Activated CD8-positive, alpha-beta T cell treated with anti-CD3 and anti-CD28 coated beads for 36 hours (primary cell): Measurements from ENCODE around the gene OSTF1. TPM values are rescaled to one million over a fixed set of nuclear protein-coding genes. Genes with fewer than 3 reads are reported as not detected.

Experiments
- ATAC-seq: fragments of 200-7000 bp; cut with Tn5 transposase; one replicate; pipeline ENCODE4 v1.10.0; 2021; ENCODE audit warnings: mild to moderate bottlenecking, moderate library complexity
- CTCF ChIA-PET: fragments of 350-600 bp; sonication (Branson Sonifier 250); formaldehyde crosslinking; loops from one replicate; lab custom pipeline; 2021; ENCODE audit warnings: antibody characterized with exemption; lab: Charles Lee
- POLR2A ChIA-PET: fragments of 350-600 bp; sonication (Branson Sonifier 250); formaldehyde crosslinking; loops from one replicate; lab custom pipeline; 2021; ENCODE audit warnings: antibody characterized with exemption; lab: Charles Lee
- DNase-seq: peaks from one replicate; pipeline ENCODE4 v3.0.0-alpha.2; 2020
- H3K27ac Mint-ChIP-seq: one replicate; pipeline ENCODE4 v1.8.0; 2021; ENCODE audit warnings: mild to moderate bottlenecking, mixed read lengths
- H3K27me3 Mint-ChIP-seq: one replicate; pipeline ENCODE4 v1.8.0; 2021; ENCODE audit warnings: mixed read lengths
- H3K36me3 Mint-ChIP-seq: one replicate; pipeline ENCODE4 v1.8.0; 2021; ENCODE audit warnings: low read depth, mixed read lengths
- H3K4me1 Mint-ChIP-seq: one replicate; pipeline ENCODE4 v1.8.0; 2021; ENCODE audit warnings: low read depth, mixed read lengths
- H3K4me3 Mint-ChIP-seq: one replicate; pipeline ENCODE4 v1.8.0; 2021; ENCODE audit warnings: mild to moderate bottlenecking, moderate library complexity, mixed read lengths
- H3K9me3 Mint-ChIP-seq: one replicate; pipeline ENCODE4 v1.8.0; 2021; ENCODE audit warnings: mixed read lengths
- CTCF ChIP-seq: fragments of 200-600 bp; IDR thresholded peaks from one replicate; pipeline ENCODE4 v1.8.0; 2022; ENCODE audit warnings: antibody characterized with exemption, mild to moderate bottlenecking
- intact Hi-C: fragments of 100-400 bp; cut with micrococcal nuclease; formaldehyde crosslinking; loops from one replicate; pipeline ENCODE4 v1.10.0; 2022
- total RNA-seq, 2 experiments: library from RNA; stranded (reverse); gene quantifications; one replicate each; pipeline ENCODE4 v1.2.3, GENCODE V29; 2021

OSTF1 gene
- total RNA-seq, 2 experiments from 2014 or later = 52.2 to 55.3 TPM

- POLR2A ChIA-PET = no interaction called here
- CTCF ChIA-PET = interaction anchor here (2.0 kb wide), 1 partner anchor 18 kb away, joined by 12 read pairs; no protein-coding TSS in a partner anchor
- no peak overlapping the region for H3K4me3 Mint-ChIP-seq
Observed at GRCh38 chr9:75167281-75167680, 79.0 kb downstream of the OSTF1 start.

DNA sequence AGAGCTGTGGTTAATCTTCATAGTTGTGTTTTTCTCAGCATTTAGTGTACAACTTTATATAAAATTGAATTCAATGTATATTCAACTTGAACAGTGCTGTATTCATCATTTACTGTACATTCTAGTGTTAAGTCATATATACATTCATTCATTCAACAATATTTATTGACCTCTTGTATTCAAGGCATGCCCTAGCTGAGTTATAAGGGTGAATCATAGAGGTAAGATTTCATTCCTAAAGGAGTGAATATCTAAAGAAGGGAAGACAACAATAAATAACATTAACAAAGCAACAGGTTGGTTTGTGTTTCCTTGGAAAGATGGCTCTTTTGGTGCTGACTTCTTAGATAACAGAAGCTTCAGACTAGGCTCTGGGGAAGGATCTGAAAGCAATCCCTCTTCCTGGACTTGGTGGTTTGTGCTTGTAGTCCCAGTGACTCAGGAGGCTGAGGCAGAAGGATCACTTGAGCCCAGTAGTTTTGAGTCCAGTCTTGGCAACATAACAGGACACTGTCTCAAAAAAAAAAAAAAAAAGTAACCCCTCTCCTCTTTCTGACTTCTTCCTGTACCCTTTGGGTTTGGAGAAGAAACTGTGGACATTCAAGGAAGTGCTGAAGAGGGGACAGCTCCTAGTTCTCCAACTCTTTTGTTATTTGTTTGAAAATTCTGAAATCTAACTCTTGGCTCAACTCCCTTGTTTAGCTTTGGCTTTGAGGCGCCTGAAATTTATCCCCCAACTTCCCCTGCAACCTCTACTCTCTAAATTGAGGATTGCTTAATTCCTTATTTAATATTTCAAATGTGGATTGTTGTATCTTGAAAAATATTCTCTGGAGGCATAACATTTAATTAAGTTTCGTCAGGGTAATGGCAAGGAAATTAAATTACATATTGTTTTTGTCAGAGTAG lies 80.2 kb downstream of the OSTF1 start:
- Mint-ChIP-seq H3K9me3 (peaks cover 9% of the 10 kb centered on the region), H3K36me3 (peaks cover 33% of the 10 kb centered on the region), H3K4me3 (no peak overlapping the region), H3K4me1 (peaks cover 13% of the 10 kb centered on the region), H3K27me3 (no peaks in the 10 kb centered on the region), H3K27ac (no peak overlapping the region)
- DNase-seq (no peak), ATAC-seq (no peak)
- TF ChIP-seq CTCF = no peak
- CTCF ChIA-PET = interaction anchor here (1.0 to 4.8 kb wide), 2 partner anchors 17 kb away, joined by 4 to 31 read pairs; no protein-coding TSS in a partner anchor
- intact Hi-C loops = no loop called here
- POLR2A ChIA-PET = no interaction called here

More at GRCh38 chr9:75167281-75167680, 79.0 kb downstream of the OSTF1 start:
- H3K27ac Mint-ChIP-seq = no peak overlapping the region
- peaks cover 13% of the 10 kb centered on the region for H3K4me1 Mint-ChIP-seq
- no peak for TF ChIP-seq CTCF
- no peaks in the 10 kb centered on the region for H3K27me3 Mint-ChIP-seq
- intact Hi-C loops = no loop called here
- H3K36me3 Mint-ChIP-seq = peaks cover 33% of the 10 kb centered on the region
- DNase-seq = no peak
- H3K9me3 Mint-ChIP-seq = peaks cover 12% of the 10 kb centered on the region
- ATAC-seq = no peak

- H3K9me3 Mint-ChIP-seq = peaks cover 9% of the 10 kb centered on the region
- ChIA-PET POLR2A (no interaction called here), CTCF (interaction anchor here (4.8 kb wide), 1 partner anchor 16 kb away, joined by 31 read pairs; no protein-coding TSS in a partner anchor)
- peaks cover 33% of the 10 kb centered on the region for H3K36me3 Mint-ChIP-seq
- no peak for TF ChIP-seq CTCF
- H3K4me1 Mint-ChIP-seq = peaks cover 13% of the 10 kb centered on the region
- intact Hi-C loops = no loop called here
- no peaks in the 10 kb centered on the region for H3K27me3 Mint-ChIP-seq
- no peak overlapping the region for H3K4me3 Mint-ChIP-seq
- no peak overlapping the region for H3K27ac Mint-ChIP-seq
- DNase-seq (no peak), ATAC-seq (no peak)
Observed at GRCh38 chr9:75169623-75170022, 81.3 kb downstream of the OSTF1 start.

GRCh38 chr9:75170898-75171360 lies 82.6 kb downstream of the OSTF1 start:
- ATAC-seq (no peak), DNase-seq (no peak)
- POLR2A ChIA-PET = no interaction called here
- H3K4me1 Mint-ChIP-seq = peaks cover 13% of the 10 kb centered on the region
- no peak overlapping the region for H3K4me3 Mint-ChIP-seq
- no peaks in the 10 kb centered on the region for H3K27me3 Mint-ChIP-seq
- intact Hi-C loops = no loop called here
- CTCF ChIA-PET = interaction anchor here (1.0 to 4.8 kb wide), 4 partner anchors 10 to 30 kb away, joined by 3 to 31 read pairs (median 4); no protein-coding TSS in a partner anchor
- TF ChIP-seq CTCF = no peak
- H3K27ac Mint-ChIP-seq = no peak overlapping the region
- peaks cover 9% of the 10 kb centered on the region for H3K9me3 Mint-ChIP-seq
- H3K36me3 Mint-ChIP-seq = peaks cover 33% of the 10 kb centered on the region

DNA sequence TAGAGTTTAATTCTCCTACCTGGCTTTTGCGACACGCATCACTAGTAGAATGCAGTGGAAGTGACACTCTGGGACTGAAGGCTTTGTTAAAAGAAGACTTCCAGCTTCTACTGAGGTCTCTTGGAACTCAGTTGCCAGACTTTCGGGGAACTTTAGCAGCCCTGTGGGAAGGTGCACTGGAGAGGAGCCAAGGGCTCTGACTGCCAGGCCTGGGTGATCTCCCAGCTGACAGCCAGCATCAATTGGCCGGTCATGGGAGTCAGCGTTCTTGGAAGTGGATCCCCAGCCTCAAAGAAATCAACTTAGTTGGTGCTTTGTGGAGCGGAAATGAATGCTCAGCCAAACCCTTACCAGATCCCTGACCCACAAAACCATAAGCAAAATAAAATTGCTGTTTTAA lies 87.1 kb downstream of the OSTF1 start:
- intact Hi-C loops = no loop called here
- ATAC-seq (no peak), DNase-seq (no peak)
- Mint-ChIP-seq H3K27ac (no peak overlapping the region), H3K36me3 (no peaks in the 10 kb centered on the region), H3K4me1 (peaks cover 3% of the 10 kb centered on the region), H3K9me3 (no peaks in the 10 kb centered on the region), H3K4me3 (no peak overlapping the region), H3K27me3 (no peaks in the 10 kb centered on the region)
- ChIA-PET POLR2A (interaction anchor here (0.6 kb wide), 1 partner anchor 934 kb away, joined by 3 read pairs; no protein-coding TSS in a partner anchor), CTCF (interaction anchor here (2.5 kb wide), 1 partner anchor 10 kb away, joined by 23 read pairs; no protein-coding TSS in a partner anchor)
- no peak for TF ChIP-seq CTCF
